GM19023 (cell line): ENCODE results near the gene ZNF143.
"Not testable (repeated sequence)": the region's sequence is repeated elsewhere in the genome, so short reads cannot be mapped to it uniquely, and the experiment has no call there.

Source experiments
- ATAC-seq: cut with Tn5 transposase; IDR thresholded peaks from one replicate; pipeline ENCODE4 v1.9.1; 2021; ENCODE audit warnings: mild to moderate bottlenecking, moderate library complexity; ENCODE audit not compliant: unreplicated experiment

ZNF143 gene

DNA sequence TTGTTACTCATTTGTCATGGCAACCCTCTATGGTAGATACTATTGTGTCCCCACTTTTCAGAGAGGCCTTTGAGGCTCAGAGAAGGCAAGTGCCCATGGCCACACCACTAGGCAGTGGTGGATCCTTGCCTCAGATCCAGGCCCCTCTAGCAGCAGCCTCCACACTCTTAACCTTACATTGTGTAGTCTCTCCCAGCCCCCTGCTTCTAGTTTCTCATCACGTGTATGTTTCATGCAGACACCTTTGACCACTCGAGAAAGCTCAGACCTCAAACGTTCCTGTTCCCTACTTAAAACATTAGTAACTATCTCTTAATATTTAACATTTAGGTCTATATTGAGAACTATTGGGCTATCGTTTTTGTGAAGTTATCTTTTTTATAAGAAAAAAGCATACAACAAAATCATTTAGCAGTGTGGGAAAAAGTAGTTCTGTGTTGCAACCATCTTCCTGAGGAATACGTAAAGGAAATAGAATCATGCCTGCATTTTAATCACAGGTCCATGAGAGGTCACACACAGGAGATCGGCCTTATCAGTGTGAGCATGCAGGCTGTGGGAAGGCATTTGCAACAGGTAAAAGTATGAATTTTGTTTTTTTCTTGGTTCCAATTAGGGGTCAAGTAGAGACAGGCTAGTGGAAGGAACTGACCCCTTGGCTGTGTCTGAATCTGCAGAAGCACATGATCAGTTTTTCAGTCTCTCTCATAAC lies 35.1 kb downstream of the ZNF143 start:
- no peak for ATAC-seq

DNA sequence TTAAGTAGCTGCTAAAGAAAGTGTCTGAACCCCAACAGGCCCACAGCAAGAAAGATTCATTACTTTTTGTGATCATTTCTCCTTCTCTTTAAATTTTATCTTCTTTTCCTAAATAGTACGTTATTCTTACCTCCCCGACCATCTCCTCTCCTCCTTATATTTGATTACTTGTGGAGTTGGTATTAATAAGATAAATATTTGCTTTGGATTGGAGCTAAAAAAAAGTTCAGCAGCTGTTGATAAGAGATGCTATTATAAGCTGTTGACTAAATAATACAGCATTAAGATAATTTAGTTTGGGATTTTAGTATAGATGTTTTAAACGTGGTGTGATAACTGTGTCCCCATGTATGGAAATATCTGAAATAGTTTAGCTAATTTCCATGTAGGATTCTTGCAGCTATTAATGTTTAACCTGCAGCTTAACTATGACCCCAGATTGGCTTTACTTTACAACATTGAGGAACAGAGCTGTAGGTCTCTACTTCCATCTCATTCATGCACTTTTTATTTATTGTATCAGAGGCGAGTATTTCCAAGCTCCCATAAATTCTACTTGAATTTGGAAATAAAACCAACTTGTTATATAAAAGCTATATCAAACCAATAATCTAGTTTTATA lies 37.8 kb downstream of the ZNF143 start:
- ATAC-seq: no peak

DNA sequence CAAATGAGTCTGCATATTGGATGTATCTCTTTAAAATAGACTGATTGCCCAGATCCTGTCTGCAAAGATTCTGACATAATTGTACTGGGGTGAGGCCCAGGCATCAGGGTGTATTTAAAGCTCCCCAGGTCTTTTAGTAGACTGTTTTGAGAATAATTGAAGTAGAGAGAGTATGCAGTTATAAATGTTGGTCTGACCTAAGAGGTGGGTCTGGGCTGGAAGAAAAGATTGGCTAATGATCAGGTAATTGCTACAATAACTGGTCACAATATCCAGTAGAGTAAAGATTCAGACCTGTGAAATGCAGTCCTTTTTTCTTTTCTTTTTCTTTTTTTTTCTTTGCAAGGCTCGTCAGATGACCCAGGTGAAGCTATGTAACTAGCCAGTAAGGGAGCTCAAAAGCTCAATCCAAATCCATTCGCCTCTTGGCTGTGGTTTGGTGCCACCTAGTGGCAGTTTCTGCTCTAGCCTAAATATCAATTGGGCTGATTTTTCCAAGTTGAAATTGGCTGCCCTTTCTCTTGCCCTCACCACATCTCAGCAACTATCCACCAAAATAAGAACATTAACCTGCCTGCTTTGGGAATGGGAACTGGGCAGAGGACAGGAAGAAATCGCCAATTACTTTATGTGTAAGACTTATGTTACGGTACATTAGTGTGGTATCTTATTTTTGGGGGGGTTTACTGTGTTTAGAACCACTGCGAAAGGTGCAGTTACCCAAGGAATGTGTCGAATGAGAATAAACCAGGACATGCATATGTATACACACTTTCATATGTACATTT lies 45.9 kb downstream of the ZNF143 start:
- no peak for ATAC-seq

DNA sequence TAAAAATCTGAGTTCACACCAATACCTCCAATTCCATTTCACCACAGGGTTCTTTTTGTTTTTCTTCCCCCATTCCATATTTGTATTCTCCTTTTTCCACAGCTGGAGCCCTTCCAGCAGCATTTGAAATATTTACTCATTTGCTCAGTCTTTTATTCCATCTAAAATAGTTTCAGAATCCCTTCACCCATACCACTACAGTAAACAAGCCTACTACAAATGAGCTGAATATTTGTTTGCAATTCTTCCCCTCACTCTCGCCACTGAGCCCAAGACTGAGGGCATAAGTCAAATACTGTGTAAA lies 46.4 kb downstream of the ZNF143 start:
- no peak for ATAC-seq

DNA sequence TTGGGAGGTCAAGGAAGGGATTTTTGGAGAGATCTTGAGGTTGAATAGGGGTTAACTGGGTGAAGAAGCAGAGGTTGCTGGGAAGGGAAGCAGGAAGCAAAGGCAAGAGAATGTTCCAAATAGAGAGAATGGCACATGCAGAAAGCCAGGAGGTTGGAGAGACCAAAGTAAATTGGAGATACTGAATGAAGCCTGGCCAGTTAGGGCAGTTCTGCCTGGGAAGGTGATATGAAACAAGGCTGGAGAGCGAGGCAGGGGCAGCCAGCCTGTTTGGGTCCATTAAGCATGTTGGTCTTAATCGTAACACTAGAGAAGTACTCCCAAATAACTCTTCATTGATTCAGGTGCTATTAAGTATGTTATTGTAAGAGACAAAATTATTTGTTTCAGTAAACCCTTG lies 48.2 kb downstream of the ZNF143 start:
- ATAC-seq: no peak

DNA sequence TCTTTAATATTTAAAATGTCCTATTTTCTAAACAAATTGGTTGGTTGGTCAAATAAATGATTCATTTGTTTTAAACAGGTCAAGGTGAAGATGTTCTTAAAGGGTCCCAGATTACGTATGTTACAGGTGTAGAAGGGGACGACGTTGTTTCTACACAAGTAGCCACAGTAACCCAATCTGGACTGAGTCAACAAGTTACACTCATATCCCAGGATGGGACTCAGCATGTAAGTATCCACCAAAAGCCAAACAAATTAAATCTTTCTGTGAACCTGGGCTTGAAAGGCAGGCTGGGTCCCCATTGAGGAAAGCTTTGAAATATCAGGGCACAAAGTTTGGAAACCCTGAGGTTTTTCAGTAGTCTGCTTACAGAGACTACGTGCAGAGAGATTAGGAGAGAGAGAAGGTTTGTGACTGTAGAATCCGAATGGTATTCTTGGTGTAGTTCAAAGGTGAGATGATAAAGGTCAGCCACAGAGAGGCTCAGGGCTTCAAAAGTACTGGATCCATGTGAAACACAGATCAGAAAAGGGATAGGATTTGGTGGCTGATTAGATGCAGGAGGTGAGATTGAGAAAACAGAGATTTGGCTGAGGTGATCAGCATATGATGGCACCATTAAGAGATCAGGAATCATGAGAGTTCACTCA lies 51.7 kb downstream of the ZNF143 start:
- ATAC-seq: no peak

DNA sequence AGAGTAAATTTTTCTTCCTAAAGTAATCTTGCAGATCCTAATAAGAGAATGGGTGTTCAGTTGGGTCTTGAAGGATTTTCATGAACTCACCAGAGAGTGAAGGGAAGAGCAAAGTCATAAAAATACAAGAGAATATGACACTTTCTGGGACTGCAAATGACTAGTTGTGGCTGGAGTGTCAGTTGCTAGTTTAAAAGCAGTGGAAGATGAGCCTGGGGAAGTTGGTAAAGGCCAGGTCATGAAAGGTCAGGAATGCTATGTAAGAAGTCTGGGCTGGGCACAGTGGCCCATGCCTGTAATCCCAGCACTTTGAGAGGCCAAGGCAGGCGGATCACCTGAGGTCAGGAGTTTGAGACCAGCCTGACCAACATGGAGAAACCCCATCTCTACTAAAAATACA lies 53.8 kb downstream of the ZNF143 start:
- not testable (repeated sequence) for ATAC-seq

DNA sequence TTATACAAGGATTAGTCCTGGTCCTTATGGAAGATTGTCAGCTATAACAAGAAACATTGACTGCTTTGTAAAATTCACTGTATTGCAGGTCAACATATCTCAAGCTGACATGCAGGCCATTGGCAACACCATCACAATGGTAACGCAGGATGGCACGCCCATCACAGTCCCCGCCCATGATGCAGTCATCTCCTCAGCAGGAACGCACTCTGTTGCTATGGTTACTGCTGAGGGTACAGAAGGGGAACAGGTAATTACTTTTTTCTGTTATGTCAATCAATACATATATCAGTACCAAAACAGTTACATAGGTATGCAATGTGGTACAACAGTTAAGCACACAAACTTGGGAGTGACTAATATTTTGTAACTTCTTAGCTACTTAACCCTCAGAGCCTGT lies 55.3 kb downstream of the ZNF143 start:
- no peak for ATAC-seq

DNA sequence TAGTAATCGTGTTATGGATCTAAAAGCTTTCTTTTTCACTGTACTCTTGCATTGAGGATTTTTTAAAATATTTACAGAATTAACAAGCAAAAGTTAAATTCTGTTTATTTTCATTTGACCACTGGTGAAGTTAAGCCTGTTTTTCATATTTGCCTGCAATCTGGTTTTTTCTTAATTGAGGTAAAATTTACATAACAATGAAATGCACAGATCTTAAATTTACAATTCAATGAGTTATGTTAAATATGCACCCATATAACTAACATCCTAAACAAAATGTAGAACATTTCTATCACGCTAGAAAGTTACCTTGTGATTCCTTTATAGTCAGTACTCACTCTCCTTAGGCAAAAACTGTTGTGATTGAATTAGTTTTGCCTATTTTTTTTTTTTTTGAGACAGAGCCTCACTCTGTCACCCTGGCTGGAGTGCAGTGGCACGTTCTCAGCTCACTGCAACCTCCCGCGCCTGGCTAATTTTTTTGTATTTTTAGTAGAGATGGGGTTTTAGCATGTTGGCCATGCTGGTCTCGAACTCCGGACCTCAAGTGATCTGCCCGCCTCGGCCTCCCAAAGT lies 58.1 kb downstream of the ZNF143 start:
- no peak for ATAC-seq

DNA sequence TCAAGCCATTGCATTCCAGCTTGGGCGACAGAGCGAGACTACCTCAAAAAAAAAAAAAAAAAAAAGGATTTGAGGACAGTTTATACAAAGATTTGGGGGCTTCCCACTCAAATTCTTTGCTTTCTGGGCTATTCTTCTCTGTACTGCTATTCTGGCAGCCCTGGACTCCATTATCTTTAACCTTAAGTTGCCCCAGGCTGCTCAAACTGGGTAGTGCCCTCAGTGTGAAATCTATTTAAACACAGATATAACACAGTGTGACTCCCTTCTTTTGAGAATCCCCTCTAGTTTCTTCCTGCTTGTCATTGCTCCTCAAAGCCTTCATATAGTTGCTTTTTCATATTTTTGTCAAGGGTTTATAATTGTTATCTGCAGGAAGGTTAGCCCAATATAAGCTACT lies 63.2 kb downstream of the ZNF143 start:
- ATAC-seq: no peak

DNA sequence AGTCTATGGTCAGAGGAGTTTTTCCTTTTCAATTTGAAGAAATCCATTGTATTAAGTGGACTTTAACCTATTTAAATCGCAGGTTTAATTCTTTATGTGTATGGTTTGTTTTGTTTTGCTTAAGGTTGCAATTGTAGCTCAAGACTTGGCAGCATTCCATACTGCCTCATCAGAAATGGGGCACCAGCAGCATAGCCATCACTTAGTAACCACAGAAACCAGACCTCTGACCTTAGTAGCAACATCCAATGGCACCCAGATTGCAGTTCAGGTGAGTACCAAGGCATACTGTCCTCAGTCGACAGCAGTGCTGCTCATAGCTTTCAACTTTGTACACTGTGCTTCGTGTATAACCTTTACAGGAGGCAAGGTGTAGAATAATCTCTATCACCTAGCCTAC lies 64.3 kb downstream of the ZNF143 start:
- no peak for ATAC-seq

DNA sequence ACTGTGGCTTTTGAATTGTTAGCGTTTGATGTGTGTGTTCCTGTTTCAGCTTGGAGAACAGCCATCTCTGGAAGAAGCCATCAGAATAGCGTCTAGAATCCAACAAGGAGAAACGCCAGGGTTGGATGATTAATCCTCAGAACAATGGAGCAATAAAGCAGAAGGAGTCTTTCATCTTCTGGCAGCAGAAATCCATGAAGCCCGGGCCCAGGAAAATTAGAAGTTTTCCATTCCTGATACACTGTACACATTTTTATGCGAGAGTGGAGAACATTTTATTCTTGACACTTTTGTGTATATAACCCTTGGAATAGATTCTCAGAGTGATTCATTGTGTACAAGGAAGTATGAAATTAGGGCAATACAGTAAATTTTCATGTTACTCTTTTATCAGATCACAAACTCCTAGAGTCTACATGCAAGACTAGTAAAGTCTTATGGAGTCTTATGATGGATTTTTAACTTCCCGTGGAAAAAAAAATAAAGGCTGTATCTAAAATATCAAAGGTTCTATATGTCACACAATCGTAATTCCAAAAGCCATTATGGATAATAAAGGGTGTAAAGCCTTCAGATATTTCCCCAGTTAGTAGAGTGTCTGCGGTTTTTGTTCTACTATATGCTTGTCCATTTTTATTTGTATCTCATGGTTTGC lies 66.8 kb downstream of the ZNF143 start:
- ATAC-seq: no peak

DNA sequence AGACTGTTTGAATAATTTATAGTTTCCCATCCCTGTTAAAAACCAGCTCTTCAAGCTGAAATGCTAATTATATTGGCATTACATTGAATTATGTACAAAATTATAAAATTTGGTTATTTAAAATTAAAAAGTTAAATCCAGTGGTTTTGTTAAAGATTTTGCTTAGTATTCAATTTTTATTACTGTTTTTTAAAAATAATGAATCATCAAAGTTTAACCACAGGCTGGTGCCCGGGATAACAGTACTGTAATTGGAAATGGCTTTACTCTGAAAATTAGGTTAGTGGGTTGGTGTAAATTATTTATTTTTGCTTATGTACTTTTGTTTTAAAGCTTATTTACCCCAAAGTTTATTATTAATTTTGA lies 67.3 kb downstream of the ZNF143 start:
- no peak for ATAC-seq

DNA sequence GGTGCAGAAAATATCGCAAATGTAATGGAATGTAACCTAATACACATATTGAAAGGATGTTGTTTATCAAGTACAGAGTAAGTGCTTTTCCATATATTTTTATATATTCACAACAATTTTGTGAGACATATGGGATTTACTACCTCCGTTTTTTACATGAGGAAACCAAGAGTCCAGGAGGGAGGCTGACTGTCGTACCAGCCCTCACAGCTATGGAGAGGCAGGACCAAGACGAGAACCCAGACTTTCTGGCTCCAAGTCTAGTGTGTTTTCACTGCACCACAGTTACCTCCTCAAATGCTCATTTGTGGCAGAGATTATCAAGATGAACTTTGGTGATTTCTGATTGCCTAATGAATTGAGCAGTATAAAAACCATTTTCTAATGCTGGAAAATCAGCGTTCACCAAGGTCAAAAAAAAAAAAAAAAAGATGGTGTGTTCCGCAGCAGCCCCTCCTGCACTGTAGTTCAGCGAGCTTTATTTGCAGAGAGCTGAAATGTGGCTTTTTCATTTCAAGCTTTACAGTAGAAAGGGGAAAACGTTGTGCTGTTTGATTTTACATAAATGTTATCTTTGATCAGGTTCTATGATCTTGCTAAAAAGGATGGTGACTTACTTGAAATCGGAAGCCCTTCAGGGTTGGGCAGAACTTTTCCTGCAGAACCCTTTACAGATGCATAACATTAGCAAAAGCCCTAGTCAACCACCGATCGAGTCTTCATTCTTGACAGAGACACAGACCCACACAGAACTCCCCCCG lies 67.9 kb downstream of the ZNF143 start:
- no peak for ATAC-seq

DNA sequence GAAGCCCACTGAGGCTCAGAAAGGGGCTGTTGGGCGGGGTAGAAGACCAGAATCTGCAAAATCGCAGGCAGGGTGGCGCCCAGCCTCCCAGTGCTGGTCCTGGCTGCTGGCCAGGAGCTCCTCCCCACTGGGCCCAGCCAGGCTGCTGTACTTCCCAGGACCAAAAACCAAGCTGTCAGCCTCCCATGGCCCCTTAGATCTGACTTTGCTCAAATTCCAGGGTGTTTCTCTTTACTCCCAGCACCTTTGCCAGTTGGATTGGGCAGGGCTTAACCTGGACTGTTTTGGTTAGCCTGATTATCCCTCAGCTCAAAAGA lies 68.5 kb downstream of the ZNF143 start:
- no peak for ATAC-seq

DNA sequence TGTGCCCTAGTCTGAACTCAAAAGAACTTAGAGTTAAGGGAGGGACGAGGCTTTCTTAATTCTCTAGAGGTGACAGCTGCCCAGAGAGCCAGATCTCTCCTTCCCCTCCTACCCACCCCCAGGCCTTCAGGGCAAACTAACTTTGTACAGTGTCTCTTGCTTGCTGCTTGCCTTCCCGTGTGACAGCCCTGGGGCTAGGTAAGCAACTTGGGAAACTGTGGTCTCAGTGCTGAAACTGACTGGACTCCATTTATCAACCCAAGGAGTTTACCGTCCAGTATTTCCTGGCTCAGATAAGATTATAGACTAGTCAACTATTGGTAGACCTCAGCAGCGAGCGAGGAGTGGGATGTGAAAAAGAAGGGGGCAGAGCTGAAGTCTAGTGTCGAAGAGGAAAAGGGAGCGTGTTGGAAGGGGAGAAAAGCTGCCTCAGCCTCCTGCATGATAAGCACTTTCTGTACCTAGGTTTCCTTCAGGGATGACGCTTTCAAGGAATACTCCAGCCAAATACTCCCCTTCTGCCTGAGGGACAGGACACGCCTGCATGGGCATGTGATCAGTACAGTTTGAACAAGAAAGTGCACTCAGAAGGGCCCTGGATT lies 69.3 kb downstream of the ZNF143 start:
- no peak for ATAC-seq

DNA sequence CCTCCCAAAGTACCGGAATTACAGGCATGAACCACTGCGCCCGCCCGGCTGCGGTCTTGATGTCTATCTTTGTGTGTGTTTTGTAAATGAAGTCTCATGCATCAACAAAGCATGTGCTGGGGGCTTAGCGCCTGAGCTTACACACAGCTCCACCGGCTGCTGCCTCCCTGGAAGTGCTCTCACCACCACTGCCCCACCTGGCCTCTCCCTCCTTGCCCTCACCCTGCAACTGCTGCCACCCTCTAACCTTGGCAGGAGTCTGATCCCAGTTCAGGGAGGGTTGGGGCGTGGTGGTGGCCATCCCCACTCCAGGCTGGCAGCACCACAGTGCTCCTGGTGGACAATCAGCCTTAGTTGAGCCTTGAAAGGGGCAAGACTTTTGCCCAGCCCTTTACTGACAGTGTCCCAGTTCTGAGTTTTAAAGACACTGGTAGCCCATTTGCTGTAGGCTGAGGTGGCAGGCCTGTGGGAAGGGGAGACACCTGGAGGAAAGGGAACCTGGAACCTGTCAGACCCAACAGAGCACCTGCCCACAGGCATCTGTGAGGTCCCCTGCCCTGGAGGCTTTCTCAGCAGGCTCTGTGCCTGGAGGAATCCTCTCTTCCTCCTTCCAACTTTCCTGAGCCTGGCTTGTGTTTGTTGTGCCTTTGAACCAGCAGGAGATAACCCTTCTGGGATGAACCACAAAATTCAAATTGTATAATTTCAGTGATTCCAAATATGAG lies 70.3 kb downstream of the ZNF143 start:
- ATAC-seq: no peak

DNA sequence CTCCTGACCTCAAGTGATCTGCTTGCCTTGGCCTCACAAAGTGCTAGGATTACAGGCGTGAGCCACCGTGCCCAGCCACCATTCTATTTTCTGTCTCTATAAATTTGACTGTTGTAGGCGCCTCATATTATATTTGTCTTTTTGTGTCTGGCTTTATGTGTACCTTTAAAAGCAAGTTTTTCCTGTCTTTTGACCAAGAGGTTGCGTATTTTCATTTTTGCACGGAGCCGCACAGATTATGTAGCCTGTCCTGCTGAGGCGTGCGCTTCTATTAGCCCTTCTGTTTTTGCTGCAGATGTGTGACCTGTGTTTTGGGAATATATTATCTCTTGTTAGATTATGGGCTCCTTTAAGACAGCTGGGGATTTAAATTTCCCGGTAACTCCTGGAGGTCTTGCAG lies 72.2 kb downstream of the ZNF143 start:
- ATAC-seq: no peak

DNA sequence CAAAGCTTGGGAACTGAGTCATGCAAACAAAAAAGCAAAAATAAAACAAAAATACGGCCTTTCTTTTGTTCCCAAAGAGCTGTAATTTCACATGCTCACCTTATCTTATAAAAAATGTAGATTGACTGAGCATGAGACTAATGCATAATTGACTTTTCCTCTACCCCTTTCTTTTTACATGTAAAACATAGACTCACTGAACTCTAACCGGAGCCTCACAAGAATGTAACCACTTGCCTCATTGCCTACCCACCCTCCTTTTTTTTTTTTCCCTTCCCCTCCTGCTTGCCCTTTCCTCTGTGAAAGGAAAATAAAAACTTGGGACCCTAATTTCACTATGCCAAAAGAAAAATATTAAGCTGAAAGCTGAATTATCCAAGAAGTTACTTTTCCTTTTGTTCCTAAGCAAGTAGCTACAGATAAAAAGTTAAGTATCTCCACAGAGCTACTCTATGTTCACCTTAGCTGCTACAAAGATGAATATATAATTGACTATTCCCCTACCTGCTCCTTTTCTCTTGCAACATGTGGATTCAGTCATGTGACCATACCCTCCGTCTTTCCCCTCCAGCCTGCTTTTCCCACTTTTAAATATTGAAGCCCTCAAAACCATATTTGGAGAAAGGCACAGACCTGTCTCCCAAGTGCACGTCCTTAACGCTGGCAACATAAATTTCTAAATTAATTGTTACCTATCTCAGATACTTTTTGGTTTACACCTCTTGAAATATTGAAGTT lies 73.1 kb downstream of the ZNF143 start:
- no peak for ATAC-seq
